ENCODE results near the gene ROBO4. TPM values are rescaled to one million over a fixed set of nuclear protein-coding genes. Genes with fewer than 3 reads are reported as not detected.

ROBO4 gene
- total and polyA plus RNA-seq, 8 donors = 1.8 to 49.6 (median 6.1) TPM

DNA sequence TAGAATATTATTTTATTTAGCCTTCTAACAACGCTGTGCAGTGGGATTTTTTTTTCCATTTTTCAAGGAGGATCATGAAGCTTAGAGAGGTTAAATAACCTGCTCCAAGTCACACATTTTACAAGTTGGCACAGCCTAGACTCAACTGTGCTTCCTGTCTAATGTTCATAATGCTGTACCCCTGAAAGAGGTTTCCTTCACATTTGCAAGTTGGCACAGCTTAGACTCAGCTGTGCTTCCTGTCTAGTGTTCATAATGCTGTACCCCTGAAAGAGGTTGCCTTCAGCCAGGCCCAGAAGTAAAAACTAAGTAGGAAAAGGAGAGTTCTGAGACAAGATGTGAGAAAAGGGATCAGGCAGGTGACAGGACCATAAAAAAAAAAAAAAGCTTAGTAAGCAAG is 46.1 kb upstream of the ROBO4 start:
- H3K4me1 ChIP-seq = no peaks in the 10 kb centered on the region
- no peak for TF ChIP-seq POLR2AphosphoS5 (IDR thresholded peaks at IDR 0.05)
- TF ChIP-seq POLR2A (IDR thresholded peaks at IDR 0.05) = no peak
- TF ChIP-seq, protein P1, sequence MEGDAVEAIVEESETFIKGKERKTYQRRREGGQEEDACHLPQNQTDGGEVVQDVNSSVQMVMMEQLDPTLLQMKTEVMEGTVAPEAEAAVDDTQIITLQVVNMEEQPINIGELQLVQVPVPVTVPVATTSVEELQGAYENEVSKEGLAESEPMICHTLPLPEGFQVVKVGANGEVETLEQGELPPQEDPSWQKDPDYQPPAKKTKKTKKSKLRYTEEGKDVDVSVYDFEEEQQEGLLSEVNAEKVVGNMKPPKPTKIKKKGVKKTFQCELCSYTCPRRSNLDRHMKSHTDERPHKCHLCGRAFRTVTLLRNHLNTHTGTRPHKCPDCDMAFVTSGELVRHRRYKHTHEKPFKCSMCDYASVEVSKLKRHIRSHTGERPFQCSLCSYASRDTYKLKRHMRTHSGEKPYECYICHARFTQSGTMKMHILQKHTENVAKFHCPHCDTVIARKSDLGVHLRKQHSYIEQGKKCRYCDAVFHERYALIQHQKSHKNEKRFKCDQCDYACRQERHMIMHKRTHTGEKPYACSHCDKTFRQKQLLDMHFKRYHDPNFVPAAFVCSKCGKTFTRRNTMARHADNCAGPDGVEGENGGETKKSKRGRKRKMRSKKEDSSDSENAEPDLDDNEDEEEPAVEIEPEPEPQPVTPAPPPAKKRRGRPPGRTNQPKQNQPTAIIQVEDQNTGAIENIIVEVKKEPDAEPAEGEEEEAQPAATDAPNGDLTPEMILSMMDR (IDR thresholded peaks at IDR 0.05) = no peak
- TF ChIP-seq EP300 (IDR thresholded peaks at IDR 0.05) = no peak
- no peaks in the 10 kb centered on the region for H3K27me3 ChIP-seq
- no peak overlapping the region for H3K4me3 ChIP-seq
- no peak for DNase-seq
- intact Hi-C loops (cut with DNase I; ENCODE audit: low total_unique reads) = no loop called here
- H3K27ac ChIP-seq = no peak overlapping the region
- no peaks in the 10 kb centered on the region for H3K36me3 ChIP-seq
- peaks cover 0 to 4% (median 2%) of the 10 kb centered on the region in 4 donors for H3K9me3 ChIP-seq
- WGBS, 5 donors = 19 to 70% (median 45%) methylated on average over 1 of the region's 1 CpG

DNA sequence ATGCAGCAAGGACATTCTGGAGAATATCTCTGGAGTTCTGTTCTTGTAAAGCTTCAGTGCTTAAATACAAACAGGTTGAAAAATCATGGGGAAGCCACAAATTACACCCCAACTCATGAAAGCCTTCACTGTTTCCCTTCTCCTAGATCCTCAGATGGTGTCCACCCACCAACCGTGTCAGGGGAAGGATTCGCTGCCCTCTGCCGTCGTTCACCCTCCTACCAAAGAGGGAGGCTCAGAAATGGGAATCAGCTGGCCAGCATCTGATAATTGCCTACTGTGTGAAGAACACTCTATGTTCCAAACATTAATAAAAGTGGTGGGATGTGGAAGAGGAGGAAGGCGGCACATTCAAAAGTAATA is 45.6 kb upstream of the ROBO4 start:
- Histone ChIP-seq H3K36me3 (no peaks in the 10 kb centered on the region), H3K4me3 (no peak overlapping the region), H3K27ac (no peak overlapping the region), H3K9me3 (no peaks in the 10 kb centered on the region), H3K27me3 (no peaks in the 10 kb centered on the region), H3K4me1 (no peaks in the 10 kb centered on the region)
- intact Hi-C loops (cut with DNase I; ENCODE audit: low total_unique reads) = no loop called here
- no peak for DNase-seq
- WGBS, 5 donors = 46 to 65% (median 58%) methylated on average over 5 of the region's 5 CpGs
- TF ChIP-seq EP300 (IDR thresholded peaks at IDR 0.05) (no peak), POLR2AphosphoS5 (IDR thresholded peaks at IDR 0.05) (no peak), POLR2A (IDR thresholded peaks at IDR 0.05) (no peak)
- TF ChIP-seq, protein P1 (IDR thresholded peaks at IDR 0.05) = no peak

DNA sequence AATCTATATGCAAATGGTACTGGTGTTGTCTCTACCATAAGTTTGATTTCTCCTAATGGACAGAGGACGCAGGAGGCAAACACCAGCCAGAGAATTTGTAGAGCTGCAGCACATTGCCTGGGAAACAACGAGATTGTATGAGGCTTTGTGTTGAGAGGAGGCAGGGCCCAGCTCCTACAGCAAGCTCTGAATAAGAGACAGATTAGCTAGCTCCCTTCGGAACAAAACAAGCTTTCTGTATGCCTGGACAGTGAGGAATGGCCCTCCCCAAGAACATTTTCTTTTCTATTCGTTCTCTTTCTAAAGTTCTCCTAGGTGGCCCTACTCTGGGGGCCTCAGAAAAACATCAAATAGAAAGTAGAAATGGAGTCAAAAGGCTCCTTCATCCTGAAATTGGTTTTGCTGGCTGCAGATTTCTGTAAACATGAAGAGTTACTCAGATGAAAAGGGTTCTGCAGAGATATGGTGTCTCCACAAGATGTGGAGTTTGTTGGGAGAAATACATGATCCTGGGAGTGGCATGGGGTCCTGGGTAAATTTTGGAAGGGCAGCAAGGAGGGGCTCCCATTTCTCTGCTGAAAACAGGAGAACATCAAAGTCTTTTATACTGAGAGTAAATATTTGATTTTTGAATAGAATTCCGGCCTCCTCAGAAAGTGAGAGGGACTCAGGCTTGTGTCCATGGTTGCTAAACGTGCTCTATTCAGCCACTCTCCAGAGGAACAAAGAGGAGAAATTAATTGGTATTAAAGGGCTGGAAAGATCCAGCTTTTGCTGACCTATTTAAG is 45.0 kb upstream of the ROBO4 start:
- H3K4me1 ChIP-seq = no peaks in the 10 kb centered on the region
- TF ChIP-seq POLR2AphosphoS5 (IDR thresholded peaks at IDR 0.05) = no peak
- TF ChIP-seq, protein P1 (IDR thresholded peaks at IDR 0.05) = no peak
- no peak for TF ChIP-seq POLR2A (IDR thresholded peaks at IDR 0.05)
- TF ChIP-seq EP300 (IDR thresholded peaks at IDR 0.05) = no peak
- 35 to 49% (median 44%) methylated on average over 6 of the region's 6 CpGs for WGBS, 5 donors
- H3K4me3 ChIP-seq = no peak overlapping the region
- no peaks in the 10 kb centered on the region for H3K9me3 ChIP-seq
- H3K27ac ChIP-seq = no peak overlapping the region
- intact Hi-C loops (cut with DNase I; ENCODE audit: low total_unique reads) = no loop called here
- H3K27me3 ChIP-seq = no peaks in the 10 kb centered on the region
- DNase-seq = no peak
- no peaks in the 10 kb centered on the region for H3K36me3 ChIP-seq

DNA sequence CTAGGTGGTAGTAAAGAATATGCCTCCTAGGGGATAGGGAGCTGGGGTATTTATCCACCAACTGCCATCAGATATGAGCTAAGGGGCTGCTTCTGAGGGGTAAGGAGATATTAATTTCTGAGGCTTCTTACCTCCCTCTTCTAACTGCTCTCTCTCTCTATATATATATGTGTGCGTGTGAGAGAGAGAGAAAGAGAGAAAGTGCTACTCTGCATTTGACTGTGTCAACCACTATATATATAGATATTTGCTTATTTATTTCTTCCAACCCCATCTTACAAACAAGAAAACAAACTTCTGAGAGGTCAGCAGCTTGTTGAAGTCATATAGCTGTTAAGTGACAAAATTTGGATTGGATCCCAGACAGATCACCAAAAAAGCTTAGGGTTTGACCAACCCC is 44.0 kb upstream of the ROBO4 start:
- Histone ChIP-seq H3K4me1 (no peaks in the 10 kb centered on the region), H3K27ac (no peak overlapping the region), H3K4me3 (no peak overlapping the region), H3K27me3 (no peaks in the 10 kb centered on the region), H3K9me3 (no peaks in the 10 kb centered on the region), H3K36me3 (no peaks in the 10 kb centered on the region)
- TF ChIP-seq POLR2A (IDR thresholded peaks at IDR 0.05) = no peak
- TF ChIP-seq EP300 (IDR thresholded peaks at IDR 0.05) = no peak
- no peak for TF ChIP-seq POLR2AphosphoS5 (IDR thresholded peaks at IDR 0.05)
- TF ChIP-seq, protein P1 (IDR thresholded peaks at IDR 0.05) = no peak
- WGBS, 5 donors = 75 to 100% (median 84%) methylated on average over 1 of the region's 1 CpG; no CpG with 5 or more reads in 1 of the 5 donors
- intact Hi-C loops (cut with DNase I; ENCODE audit: low total_unique reads) = no loop called here
- DNase-seq = no peak

Data from stomach (tissue), 9 donors.